Brain microvascular endothelial cell (primary cell): Measurements from ENCODE around the gene HOXB6.

Experiments used
- DNase-seq: peaks from one replicate; pipeline ENCODE4 v3.0.0-alpha.2; 2020
- H3K27ac ChIP-seq: fragments of 250-450 bp; sonication (Bioruptor Pico); 2 replicates; pipeline ENCODE4 v1.5.1; 2020; ENCODE audit warnings: mild to moderate bottlenecking, moderate library complexity
- H3K27me3 ChIP-seq: fragments of 250-450 bp; sonication (Bioruptor Pico); replicated peaks from 2 replicates; pipeline ENCODE4 v1.5.1; 2020; ENCODE audit warnings: mild to moderate bottlenecking
- H3K36me3 ChIP-seq: fragments of 250-450 bp; sonication (Bioruptor Pico); replicated peaks from 2 replicates; pipeline ENCODE4 v1.5.1; 2020; ENCODE audit warnings: mild to moderate bottlenecking
- H3K4me3 ChIP-seq: 2 replicates; pipeline ENCODE4 v1.5.1; 2011; ENCODE audit warnings: low read depth, mild to moderate bottlenecking, control low read depth, low read length, moderate library complexity
- in situ Hi-C: cut with HindIII; loops from 2 replicates; pipeline ENCODE4 v1.10.0; 2017; ENCODE audit warnings: low sequenced_read_pairs, low pct_ligation_motif_present
- TF ChIP-seq, protein P1 (sequence below): IDR thresholded peaks from 2 replicates; pipeline ENCODE4 v1.5.1; 2011; ENCODE audit warnings: low read depth, mild to moderate bottlenecking, moderate library complexity, low read length, control low read depth, inconsistent platforms; ENCODE audit errors: missing control alignments

HOXB6 gene

GRCh38 chr17:48553190-48553547 is 51.6 kb downstream of the HOXB6 start:
- Histone ChIP-seq H3K4me3 (peak overlapping the region; percentile 9), H3K27me3 (peaks cover 83% of the 10 kb centered on the region), H3K36me3 (no peaks in the 10 kb centered on the region), H3K27ac (no peak overlapping the region)
- in situ Hi-C loops, result no loop called here
- TF ChIP-seq, protein P1, sequence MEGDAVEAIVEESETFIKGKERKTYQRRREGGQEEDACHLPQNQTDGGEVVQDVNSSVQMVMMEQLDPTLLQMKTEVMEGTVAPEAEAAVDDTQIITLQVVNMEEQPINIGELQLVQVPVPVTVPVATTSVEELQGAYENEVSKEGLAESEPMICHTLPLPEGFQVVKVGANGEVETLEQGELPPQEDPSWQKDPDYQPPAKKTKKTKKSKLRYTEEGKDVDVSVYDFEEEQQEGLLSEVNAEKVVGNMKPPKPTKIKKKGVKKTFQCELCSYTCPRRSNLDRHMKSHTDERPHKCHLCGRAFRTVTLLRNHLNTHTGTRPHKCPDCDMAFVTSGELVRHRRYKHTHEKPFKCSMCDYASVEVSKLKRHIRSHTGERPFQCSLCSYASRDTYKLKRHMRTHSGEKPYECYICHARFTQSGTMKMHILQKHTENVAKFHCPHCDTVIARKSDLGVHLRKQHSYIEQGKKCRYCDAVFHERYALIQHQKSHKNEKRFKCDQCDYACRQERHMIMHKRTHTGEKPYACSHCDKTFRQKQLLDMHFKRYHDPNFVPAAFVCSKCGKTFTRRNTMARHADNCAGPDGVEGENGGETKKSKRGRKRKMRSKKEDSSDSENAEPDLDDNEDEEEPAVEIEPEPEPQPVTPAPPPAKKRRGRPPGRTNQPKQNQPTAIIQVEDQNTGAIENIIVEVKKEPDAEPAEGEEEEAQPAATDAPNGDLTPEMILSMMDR, result no peak
- DNase-seq, result no peak

- TF ChIP-seq, protein P1, result no peak
- Histone ChIP-seq H3K27ac (no peak overlapping the region), H3K27me3 (peaks cover 83% of the 10 kb centered on the region), H3K36me3 (no peaks in the 10 kb centered on the region), H3K4me3 (peak overlapping the region; percentile 9)
- in situ Hi-C loops, result no loop called here
- DNase-seq, result no peak
Measured at GRCh38 chr17:48552466-48553189, 52.2 kb downstream of the HOXB6 start.

GRCh38 chr17:48551596-48552465 is 53.0 kb downstream of the HOXB6 start:
- H3K36me3 ChIP-seq, result no peaks in the 10 kb centered on the region
- in situ Hi-C loops, result no loop called here
- TF ChIP-seq, protein P1, result no peak
- H3K4me3 ChIP-seq, result no peak overlapping the region
- no peak for DNase-seq
- peaks cover 83% of the 10 kb centered on the region for H3K27me3 ChIP-seq
- no peak overlapping the region for H3K27ac ChIP-seq

GRCh38 chr17:48551214-48551555 is 53.6 kb downstream of the HOXB6 start:
- H3K36me3 ChIP-seq, result no peaks in the 10 kb centered on the region
- TF ChIP-seq, protein P1, result no peak
- in situ Hi-C loops, result no loop called here
- peaks cover 83% of the 10 kb centered on the region for H3K27me3 ChIP-seq
- no peak overlapping the region for H3K4me3 ChIP-seq
- no peak for DNase-seq
- no peak overlapping the region for H3K27ac ChIP-seq

- no peak for DNase-seq
- Histone ChIP-seq H3K4me3 (peak overlapping the region; percentile 33), H3K36me3 (no peaks in the 10 kb centered on the region), H3K27ac (no peak overlapping the region), H3K27me3 (peaks cover 82% of the 10 kb centered on the region)
- TF ChIP-seq, protein P1, result no peak
- in situ Hi-C loops, result no loop called here
Measured at GRCh38 chr17:48550502-48551213, 54.1 kb downstream of the HOXB6 start.
